ENCODE data around the gene TADA3.

GRCh38 chr3:9770276-9770812, 21.9 kb downstream of the TADA3 start:
- TF ChIP-seq ZNF274 (IDR thresholded peaks at IDR 0.05; ENCODE audit: low read depth, low read length) (no peak), SUZ12 (IDR thresholded peaks at IDR 0.05; ENCODE audit: extremely low read depth, insufficient read depth, insufficient read length) (no peak)
